Osteocyte (in vitro differentiated cells): Measurements from ENCODE around the gene ZNF254. TPM values are rescaled to one million over a fixed set of nuclear protein-coding genes. Genes with fewer than 3 reads are reported as not detected.

Experiments used
- DNase-seq: peaks from one replicate; pipeline ENCODE4 v3.0.0; 2021; ENCODE audit warnings: mixed read lengths; ENCODE audit not compliant: unreplicated experiment; ENCODE audit errors: extremely low spot score
- H3K27ac Mint-ChIP-seq: one replicate; pipeline ENCODE4 v1.8.0; 2021; ENCODE audit warnings: mild to moderate bottlenecking, mixed read lengths; ENCODE audit not compliant: unreplicated experiment
- H3K27me3 Mint-ChIP-seq: one replicate; pipeline ENCODE4 v1.8.0; 2021; ENCODE audit warnings: mixed read lengths; ENCODE audit not compliant: unreplicated experiment
- H3K36me3 Mint-ChIP-seq: one replicate; pipeline ENCODE4 v1.8.0; 2021; ENCODE audit warnings: mixed read lengths; ENCODE audit not compliant: unreplicated experiment
- H3K4me1 Mint-ChIP-seq: one replicate; pipeline ENCODE4 v1.8.0; 2021; ENCODE audit warnings: mixed read lengths; ENCODE audit not compliant: unreplicated experiment
- H3K4me3 Mint-ChIP-seq: one replicate; pipeline ENCODE4 v1.8.0; 2021; ENCODE audit warnings: mild to moderate bottlenecking, moderate library complexity, mixed read lengths; ENCODE audit not compliant: unreplicated experiment
- H3K9me3 Mint-ChIP-seq: one replicate; pipeline ENCODE4 v1.8.0; 2021; ENCODE audit warnings: mixed read lengths; ENCODE audit not compliant: unreplicated experiment
- CTCF ChIP-seq: fragments of 200-600 bp; sonication (generic); IDR thresholded peaks from 2 replicates; pipeline ENCODE4 v1.5.0; 2021; ENCODE audit warnings: antibody characterized with exemption, mild to moderate bottlenecking, moderate library complexity
- total RNA-seq: library from RNA; stranded (reverse); gene quantifications from 2 replicates; pipeline ENCODE4 v1.2.1, GENCODE V29; 2021

The ZNF254 gene
- total RNA-seq, 1 donor from 2014 or later = 18.7 TPM

DNA sequence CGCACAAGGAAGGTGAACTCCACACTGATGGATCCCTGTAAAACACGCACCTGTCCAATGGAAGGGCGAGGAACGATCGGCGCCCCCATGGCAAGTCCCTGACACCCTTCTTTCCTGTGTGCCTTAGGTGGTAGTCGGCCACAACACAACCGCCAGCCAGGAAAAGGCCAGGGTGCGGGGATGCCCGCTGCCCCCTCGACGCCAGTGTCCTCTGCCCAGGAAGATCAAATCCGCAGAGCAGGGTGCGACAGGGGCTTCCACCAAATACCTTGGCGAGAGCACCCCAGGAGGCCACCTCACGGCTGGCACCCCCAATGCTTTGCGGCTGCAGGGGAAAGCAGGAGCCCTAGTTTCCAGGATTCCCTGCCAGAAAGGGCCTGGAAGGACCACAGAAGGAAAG, 91.2 kb downstream of the ZNF254 start:
- no peak for TF ChIP-seq CTCF
- no peak for DNase-seq
- no peaks in the 10 kb centered on the region for H3K36me3 Mint-ChIP-seq
- no peak overlapping the region for H3K27ac Mint-ChIP-seq
- no peak overlapping the region for H3K4me3 Mint-ChIP-seq
- H3K4me1 Mint-ChIP-seq = no peaks in the 10 kb centered on the region
- peaks cover 28% of the 10 kb centered on the region for H3K9me3 Mint-ChIP-seq
- no peaks in the 10 kb centered on the region for H3K27me3 Mint-ChIP-seq

Other genes starting within 250 kb of the ZNF254 start
- gene ZNF726, start 172.3 kb upstream of the ZNF254 start, total RNA-seq = 1.7 and 2.2 TPM in 2 replicates